ENCODE data around the gene ZNF500. TPM values are rescaled to one million over a fixed set of nuclear protein-coding genes. Genes with fewer than 3 reads are reported as not detected.
"Not testable (repeated sequence)": the region's sequence is repeated elsewhere in the genome, so short reads cannot be mapped to it uniquely, and the experiment has no call there.

The ZNF500 gene
- total RNA-seq, 1 donor from 2014 or later = 9.5 TPM

DNA sequence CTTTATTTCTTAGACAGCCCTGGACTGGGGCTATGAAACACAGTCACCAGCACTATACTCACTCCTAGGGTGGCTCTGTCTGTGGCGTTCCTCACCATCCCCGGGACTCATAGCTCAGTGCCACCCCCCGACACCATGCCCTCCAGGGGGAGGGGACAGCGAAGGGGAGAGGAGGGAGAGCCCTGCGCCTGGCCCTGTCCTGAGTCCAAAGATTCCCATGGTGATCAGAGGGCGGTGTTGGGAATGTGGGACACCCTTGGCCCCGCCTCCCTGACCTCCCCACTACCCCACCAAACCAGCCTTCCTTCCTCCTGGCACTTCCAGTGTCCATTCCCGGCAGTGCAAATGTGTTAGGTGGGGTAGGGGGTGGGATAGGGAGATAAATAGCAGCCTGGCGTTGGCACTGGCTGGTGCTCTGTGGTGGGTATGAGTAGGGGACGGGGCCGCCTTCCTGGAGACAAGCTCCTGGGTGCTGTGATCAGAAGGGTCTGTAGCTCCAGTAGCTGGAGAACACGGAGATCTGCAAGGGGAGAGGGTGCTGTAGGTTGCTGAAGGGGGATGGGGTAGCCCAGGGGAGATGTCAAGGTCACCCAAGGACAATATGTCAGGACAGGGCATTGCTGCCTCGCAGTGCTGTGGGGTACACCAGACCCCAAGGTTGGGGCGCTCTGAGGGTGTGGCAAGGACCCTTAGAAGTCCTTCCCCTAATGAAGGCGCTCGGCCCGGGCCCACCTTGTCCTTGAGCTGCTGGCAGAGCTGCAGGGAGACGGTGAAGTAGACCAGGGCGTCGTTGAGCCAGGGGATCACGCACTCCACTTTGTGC lies 30.2 kb upstream of the ZNF500 start:
- ATAC-seq (no peak), DNase-seq (ENCODE audit: low spot score) (no peak)

DNA sequence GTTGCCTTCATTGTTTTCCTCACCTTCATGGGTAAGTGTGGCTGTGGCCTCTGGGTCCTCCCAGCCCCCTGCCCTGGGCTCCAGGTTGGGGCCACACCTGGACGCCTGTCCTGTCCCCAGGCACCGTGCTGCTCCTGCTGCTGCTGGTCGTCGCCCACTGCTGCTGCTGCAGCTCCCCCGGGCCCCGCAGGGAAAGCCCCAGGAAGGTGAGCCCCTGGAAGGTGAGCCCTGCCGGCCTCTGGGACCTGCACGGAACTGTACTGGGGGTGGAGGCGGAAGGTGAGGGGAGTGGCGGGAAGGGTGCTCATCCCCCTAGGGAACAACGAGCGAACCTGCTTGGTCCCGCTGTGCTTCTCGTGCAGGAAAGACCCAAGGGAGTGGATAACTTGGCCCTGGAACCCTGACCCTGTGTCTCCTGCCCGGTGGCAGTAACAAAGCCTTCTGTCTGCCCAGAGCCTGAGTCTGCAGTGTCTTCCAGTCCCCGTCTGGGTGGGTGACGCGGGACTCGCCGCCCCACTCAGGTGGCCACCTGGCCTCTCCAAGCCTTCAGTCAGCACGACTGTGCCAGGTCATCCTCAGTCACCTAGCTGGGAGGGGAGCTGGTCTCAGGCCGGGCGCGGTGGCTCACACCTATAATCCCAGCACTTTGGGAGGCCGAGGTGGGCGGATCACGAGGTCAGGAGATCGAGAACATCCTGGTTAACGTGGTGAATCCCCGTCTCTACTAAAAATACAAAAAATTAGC lies 29.0 kb upstream of the ZNF500 start:
- DNase-seq (ENCODE audit: low spot score) = no peak

DNA sequence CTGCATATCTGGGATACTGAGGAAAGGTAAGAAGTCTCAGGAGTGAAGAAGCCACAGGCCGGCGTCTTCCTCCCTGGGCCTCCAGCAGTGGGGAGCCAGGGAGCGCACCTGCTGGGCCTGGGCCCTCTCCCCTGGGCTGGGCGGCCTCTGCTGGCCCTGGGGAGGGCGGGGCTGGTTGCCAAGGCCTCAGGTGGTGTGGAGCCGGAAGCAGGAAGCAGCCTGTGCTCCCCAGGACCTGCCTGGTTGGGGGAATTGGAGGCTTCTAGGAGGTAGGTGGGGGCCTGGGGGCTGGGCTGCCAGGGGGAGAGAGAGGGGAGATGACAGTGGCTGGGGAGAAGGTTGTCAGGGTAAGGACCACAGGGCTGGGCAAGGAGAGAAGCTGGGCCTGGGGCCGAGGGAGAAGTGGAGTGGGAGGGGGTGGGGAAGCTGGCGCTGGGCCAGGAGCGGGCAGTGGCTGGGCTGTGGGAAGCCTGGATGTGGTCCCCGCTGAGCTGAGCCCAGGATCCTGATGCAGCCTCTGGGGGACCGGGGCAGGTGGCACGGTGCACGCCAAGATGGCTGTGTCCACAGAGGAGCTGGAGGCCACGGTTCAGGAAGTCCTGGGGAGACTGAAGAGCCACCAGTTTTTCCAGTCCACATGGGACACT lies 28.3 kb upstream of the ZNF500 start, which contains the start of gene SMIM22:
TSS of gene SMIM22 (plus strand) at position 189 of the 647 bp plus-strand sequence. CDS start at position 555, 366 bp downstream.
- ATAC-seq = peak; percentile 10
- DNase-seq (ENCODE audit: low spot score) = no peak

More for the DNA sequence above, 29.0 kb upstream of the ZNF500 start:
- no peak for ATAC-seq

DNA sequence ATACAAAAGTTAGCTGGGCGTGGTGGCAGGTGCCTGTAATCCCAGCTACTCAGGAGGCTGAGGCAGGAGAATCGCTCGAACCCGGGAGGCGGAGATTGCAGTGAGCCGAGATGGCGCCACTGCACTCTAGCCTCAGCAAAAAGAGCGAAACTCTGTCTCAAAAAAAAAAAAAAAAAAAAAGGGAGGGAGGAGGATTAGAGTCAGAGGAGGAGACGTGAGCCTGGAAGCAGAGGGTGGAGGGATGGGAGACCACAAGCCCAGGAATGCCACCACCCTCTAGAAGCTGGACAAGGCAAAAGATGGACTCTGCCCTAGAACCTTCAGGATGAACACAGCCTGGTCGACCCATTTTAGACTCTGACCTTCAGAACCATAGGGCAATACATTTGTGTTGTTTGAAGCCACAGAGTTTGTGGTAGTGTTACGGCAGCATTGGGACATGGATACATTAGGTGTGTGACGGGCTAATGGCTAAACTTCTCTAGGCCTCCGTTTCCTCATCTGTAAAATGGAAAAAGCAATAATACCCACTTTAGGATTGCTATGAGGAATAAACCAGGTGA lies 26.1 kb upstream of the ZNF500 start:
- no peak for DNase-seq (ENCODE audit: low spot score)

DNA sequence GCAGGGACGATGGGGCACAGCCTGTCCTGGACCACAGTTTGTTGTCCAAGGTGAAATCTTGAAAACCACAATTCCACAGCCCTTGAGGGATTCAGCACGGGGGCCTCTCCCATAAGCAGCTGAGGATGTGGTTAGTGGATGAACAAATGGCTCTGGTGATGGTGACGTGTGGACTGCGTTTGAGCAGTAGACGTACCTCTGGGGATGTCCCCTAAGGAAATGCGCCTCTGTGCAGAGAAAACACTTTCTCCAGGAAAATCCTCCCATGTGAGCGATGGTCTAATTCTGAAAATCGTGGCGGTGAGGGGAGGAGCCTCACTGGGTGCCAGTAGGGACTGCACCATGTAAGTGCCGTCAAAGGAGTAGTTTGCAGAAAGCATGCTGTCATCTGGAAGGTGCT lies 23.9 kb upstream of the ZNF500 start:
- ATAC-seq (no peak), DNase-seq (ENCODE audit: low spot score) (no peak)

More for the DNA sequence above, 26.1 kb upstream of the ZNF500 start:
- ATAC-seq = peak; percentile 44

DNA sequence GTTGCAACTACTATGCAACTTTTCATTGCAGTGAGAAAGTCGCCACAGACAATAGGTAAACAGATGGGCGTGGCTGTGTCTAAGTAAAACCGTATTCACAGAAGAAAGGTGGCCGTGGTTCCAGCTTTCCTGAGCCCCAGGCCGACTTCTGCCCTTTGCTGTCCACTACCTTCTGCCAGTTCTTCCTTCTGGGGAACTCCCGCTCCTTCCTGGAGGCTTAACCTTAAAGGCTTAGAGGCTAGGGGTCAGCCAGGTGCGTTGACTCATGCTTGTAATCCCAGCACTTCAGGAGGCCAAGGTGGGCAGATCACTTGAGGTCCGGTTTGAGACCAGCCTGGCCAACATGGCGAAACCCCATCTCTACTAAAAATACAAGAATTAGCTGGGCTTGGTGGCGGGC lies 23.3 kb upstream of the ZNF500 start:
- DNase-seq (ENCODE audit: low spot score) (no peak), ATAC-seq (no peak)

DNA sequence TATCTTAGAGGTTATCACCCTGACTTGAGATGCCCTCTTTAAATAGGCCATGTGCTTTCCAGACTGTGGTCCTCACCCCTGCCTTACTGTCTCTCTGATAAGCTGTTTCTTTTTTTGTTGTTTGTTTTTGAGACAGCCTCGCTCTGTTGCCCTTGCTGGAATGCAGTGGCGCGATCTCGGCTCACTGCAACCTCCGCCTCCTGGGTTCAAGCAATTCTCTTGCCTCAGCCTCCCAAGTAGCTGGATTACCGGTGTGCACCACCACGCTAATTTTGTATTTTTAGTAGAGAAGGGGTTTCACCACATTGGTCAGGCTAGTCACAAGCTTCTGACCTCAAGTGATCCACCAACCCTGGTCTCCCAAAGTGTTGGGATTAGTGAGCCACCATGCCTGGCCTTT lies 21.9 kb upstream of the ZNF500 start:
- DNase-seq (ENCODE audit: low spot score) = no peak
- ATAC-seq = no peak

DNA sequence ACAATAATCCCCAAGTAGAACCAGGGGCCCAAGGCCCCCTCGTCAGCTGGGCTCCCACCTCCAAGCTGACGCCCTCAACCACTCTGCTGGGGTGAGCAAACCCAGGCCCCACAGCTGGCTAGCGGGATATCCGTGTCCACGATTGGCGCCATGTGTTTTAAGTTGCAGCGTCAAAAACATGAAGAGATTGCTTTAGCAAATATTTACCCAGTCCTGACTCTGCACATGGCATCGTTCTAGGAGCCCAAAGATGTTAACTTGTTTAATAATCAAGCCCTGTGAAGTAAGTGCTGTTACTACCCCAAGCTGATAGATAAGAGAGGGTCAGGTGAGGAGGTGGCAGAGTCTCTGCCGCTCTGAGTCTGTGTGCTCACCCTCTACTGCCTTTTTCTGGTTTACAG lies 21.5 kb upstream of the ZNF500 start:
- no peak for DNase-seq (ENCODE audit: low spot score)
- peak; percentile 68 for ATAC-seq

DNA sequence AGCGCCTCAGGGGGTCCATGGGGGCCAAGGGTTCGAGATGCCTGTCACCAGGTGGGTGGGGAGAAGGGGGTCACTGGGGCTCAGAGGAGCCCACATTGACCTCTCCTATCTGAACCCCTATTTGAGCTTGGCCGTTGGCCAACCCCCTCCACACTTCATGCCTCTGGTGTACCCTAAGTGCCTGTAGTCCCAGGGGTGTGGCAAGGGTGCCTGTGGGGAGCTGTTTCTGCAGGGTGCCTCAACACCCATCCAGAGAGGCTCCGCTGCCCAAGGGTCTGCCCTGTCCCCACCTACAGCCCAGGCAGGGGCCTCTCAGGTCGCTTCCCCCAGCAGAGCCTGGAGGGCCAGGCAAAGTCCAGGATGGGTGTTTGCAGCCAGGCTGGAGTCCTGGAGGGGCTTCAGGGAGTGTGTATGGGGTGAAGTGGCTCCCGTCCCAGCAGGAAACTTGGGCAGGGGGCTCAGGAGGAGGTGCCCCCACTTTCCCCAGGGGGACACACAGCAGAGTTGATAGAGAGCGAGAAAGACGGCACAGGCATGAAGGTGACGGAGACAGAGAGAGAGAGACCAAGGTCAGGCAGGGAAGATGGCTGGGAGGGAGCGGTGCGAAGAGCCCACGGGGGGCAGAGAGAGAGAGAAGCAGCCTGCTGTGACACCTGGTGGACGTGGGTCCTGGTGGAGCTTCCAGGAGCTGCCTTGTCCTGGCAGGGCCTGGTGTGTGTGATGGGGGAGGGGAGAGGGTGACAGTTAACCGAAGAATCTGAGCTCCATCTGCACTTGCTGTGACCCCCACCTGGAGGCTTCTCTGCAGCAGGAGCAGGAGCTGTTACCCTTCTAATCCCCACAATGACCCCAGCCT lies 20.9 kb upstream of the ZNF500 start, which contains the start of gene SEPTIN12:
TSS of gene SEPTIN12 (minus strand) at position 719 of the 856 bp plus-strand sequence. CDS start at position 19, 700 bp downstream.
- ATAC-seq (peak; percentile 18), DNase-seq (ENCODE audit: low spot score) (no peak)

DNA sequence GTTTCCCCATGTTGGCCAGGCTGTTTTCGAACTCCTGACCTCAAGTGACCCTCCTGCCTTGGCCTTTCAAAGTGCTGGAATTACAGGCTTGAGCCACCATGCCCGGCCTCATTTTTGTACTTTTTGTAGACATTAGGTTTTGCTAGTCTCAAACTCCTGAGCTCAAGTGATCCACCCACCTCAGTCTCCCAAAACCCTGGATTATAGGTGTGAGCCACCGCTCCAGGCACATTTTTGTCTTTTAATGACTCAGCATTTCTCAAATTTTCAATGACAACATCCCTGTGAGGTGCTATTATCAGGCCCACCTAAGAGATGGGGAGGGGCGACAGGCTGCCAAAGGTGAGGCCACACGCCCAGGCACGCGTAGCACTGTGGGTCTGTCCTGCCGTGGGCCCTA lies 20.1 kb upstream of the ZNF500 start:
- ATAC-seq (no peak), DNase-seq (ENCODE audit: low spot score) (no peak)

DNA sequence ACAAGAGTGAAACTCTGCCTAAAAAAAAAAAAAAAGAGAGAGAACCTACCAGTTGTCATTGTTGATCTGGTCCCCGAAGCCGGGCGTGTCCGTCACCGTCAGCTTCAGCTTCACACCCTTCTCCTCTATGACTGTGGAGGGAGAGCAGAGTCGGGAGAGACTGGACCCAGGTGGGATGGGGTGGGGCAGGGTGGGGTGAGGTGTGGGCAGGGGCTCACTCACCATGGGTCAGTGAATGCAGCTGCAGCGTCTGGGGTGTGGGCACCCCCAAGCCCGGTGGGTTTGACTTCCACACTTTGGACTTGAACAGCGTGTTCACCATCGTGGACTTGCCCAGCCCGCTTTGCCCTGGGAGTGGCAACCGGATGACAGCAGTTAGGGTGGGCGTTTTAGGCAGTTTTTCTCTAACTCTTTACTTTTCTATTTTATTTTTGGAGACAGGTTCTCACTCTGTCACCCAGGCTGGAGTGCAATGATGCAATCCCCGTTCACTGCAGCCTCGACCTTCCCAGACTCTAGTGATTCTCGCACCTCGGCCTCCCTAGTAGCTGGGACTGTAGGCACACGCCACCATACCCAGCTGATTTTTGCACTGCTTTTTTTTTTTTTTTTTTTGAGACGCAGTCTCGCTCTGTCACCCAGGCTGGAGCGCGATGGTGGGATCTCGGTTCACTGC lies 18.9 kb upstream of the ZNF500 start:
- ATAC-seq = no peak
- no peak for DNase-seq (ENCODE audit: low spot score)

DNA sequence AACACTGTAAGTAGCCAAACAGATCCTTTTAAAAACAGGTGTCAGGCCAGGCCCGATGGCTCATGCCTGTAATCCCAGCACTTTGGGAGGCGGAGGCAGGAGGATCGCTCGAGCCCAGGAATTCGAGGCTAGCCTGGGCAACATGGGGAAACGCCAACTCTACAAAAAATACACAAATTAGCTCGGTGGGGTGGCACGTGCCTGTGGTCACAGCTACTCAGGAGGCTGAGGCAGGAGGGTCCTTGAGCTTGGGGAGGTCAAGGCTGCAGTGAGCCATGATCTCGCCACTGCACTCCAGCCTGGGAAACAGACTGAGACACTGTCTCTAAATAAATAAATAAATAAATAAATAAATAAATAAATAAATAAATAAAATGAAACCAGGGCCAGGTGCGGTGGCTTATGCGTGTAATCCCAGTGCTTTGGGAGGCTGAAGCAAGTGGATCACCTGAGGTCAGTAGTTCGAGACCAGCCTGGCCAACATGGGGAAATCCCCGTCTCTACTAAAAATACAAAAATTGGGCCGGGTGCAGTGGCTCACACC lies 17.6 kb upstream of the ZNF500 start:
- not testable (repeated sequence) for ATAC-seq

DNA sequence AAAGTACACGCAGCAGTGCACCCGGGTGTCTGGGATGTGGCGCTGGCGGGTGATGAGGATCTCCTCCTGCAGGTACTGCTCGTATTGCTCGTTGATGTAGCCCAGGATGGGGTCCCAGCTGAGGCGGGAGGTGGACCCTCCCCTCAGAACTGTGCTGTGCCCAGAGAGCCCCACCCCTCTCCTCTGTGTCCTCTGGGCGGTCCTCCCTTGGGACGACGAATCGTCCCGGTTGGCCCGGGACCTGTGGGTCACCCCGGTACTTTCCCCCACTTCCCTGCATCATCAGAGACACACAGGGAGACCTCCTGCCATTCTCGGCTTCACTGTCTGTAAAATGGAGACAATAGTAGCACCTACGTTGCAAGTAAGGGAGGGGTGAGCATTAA lies 17.0 kb upstream of the ZNF500 start:
- ATAC-seq = no peak
- DNase-seq (ENCODE audit: low spot score) = no peak

More for the DNA sequence above, 17.6 kb upstream of the ZNF500 start:
- not testable (repeated sequence) for DNase-seq (ENCODE audit: low spot score)

DNA sequence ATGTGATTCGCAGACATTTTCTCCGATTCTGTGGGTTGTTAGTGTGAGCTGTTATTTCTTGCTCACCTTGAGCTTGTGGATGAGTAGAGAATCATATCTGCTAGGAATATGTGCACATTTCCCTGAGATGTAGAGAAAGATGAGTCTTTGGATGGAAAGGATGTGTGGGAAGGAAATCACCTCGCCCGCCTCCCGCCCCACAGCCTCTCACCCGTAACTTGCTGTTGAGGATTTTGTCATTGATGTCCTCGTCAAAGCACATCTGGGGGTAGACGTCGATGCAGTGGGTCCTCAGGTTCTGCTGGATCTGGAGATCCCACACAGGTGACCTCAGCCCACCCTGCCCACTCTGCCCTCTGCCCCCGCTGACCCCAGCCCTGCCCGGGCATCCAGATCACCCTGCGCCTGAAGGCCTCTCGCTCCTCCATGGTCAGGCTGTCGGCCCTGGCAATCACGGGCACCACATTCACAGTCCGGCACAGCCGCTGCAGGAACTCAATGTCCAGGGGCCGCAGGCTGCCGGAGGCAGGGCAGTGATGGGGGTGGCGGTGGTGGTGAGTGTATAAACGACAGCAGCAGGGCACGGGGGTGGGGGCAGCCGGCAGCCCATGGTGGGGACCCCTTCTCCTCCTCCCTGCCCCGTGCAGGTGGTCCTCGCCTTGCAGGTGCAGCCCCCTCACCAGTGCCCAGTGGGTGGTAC lies 16.4 kb upstream of the ZNF500 start:
- no peak for DNase-seq (ENCODE audit: low spot score)
- no peak for ATAC-seq

DNA sequence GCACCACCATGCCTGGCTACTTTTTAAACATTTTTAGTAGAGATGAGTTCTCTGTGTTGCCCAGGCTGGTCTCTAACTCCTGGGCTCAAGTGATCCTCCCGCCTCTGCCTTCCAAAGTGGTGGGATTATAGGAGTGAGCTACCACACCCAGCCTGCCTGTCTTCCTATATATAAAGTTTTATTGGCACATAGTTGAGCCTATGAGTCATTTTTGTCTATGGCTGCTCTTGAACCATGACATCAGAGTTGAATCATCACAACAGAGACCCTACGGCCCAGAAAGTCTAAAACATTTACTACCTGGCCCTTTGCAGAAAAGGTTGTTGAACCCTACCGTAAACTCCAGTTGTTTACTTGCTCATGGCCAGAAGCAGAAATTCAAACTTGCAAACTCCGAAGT lies 13.3 kb upstream of the ZNF500 start:
- ATAC-seq (no peak), DNase-seq (ENCODE audit: low spot score) (no peak)

DNA sequence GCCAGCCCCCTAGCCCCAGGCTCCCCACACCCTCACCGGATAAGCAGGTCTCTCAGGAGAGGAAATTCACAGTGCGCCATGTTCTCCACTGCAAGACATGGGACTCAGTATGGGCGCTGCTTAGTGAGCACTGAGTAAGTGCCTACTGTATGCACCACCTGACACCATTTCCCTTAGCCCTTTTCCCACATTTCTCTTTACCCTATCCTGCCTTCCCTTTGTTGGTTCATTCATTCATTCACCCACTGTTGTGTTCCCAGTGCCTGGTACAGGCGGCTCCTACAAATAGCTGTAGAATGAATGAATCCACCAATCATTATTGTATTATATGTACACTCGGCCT lies 11.1 kb upstream of the ZNF500 start:
- ATAC-seq (no peak), DNase-seq (ENCODE audit: low spot score) (no peak)

DNA sequence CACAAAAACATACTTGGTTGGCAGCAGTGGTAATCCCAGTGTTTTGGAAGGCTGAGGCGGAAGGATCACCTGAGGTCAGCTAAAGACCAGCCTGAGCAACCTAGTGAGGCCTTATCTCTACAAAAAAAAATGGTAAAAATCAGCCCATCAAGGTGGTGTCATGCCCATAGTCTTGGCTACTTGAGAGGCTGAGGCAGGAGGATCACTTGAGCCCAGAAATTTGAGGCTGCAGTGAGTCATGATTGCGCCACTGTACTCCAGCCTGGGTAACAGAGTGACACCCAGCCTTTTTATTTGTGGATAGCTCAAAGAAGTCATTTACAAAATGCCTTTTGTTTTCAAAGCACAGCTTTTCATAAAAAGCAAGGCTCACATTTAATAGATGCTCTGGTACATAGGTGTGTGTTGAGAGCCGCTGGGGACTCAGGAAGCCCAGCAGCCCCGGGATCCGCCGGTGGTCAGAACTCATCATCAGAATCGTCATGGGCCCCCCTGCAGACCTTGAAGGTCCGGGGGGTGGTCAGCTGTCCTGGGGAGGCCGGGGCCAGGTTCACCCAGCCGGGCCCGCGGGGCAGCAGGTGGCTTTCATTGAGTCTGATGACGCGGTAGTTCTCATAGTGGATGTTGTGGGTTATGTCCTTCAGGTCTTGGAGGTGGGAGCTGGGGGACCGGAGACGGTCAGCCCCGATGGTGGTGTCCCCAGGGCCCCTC lies 10.5 kb upstream of the ZNF500 start:
- ATAC-seq (no peak), DNase-seq (ENCODE audit: low spot score) (no peak)

DNA sequence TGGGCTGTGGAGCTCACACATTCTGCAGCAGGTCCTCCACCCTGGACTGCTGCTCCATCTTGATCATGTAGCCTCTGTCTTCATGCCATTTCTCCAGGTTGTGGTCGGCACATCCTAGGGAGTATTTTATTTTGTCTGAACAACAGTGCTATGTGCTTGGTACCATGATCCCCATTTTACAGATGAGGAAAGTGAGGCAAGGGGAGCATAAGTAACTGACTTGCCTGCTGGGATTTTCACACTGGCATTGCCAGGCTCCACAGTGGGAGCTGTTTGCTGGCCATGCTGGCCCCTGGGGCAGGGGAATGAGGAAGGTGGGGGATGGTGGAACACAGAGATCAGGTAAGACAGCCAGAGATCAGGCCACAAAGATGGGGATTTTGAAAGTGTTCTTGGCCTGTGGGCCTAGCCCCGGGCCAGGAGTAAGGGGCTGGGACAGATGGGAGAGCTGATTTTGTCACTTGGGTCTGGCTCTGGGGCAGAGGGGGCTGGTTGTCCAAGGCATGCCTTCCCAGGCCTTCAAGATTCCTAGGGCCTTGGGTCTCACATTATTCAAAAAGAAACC lies 9.3 kb upstream of the ZNF500 start:
- no peak for ATAC-seq
- DNase-seq (ENCODE audit: low spot score) = no peak

All from left lobe of liver (tissue), 2 donors.